ENCODE measurements around the gene CCNF.

- TF ChIP-seq CTCF (conservative IDR thresholded peaks at IDR 0.05; ENCODE audit: low read depth, low read length), result no peak
- TF ChIP-seq EZH2 (IDR thresholded peaks at IDR 0.05; ENCODE audit: borderline replicate concordance, low read depth, low read length, poor library complexity, severe bottlenecking), result no peak
Measured at GRCh38 chr16:2490190-2491105, 61.2 kb downstream of the CCNF start.

All from A673 (cell line).